HG02798 (cell line): ENCODE data around the gene C16orf96.
"Not testable (repeated sequence)": the region's sequence is repeated elsewhere in the genome, so short reads cannot be mapped to it uniquely, and the experiment has no call there.

Source experiments
- ATAC-seq: cut with Tn5 transposase; IDR thresholded peaks from one replicate; pipeline ENCODE4 v1.9.1; 2021; ENCODE audit warnings: mild to moderate bottlenecking; ENCODE audit not compliant: unreplicated experiment, poor library complexity

Gene C16orf96

DNA sequence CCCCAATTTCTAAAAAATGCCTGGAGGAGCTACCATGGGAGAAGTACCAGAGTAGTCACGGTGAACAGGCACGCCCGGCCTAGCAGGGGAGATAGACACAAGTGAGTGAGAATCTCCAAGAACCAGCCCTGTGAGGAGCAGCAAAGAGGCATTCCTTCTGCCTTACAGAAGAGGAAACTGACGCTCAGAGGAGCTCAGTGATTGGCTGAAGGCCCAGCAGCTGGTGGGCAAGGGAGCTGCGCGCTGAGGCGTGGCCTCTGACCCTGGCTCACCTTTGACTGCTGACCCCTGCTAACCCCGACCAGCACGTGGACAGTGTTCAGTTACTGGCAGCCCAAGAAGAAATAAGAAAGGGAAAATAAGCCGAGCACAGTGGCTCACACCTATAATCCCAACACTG lies 1.8 kb downstream of the C16orf96 start:
- no peak for ATAC-seq

DNA sequence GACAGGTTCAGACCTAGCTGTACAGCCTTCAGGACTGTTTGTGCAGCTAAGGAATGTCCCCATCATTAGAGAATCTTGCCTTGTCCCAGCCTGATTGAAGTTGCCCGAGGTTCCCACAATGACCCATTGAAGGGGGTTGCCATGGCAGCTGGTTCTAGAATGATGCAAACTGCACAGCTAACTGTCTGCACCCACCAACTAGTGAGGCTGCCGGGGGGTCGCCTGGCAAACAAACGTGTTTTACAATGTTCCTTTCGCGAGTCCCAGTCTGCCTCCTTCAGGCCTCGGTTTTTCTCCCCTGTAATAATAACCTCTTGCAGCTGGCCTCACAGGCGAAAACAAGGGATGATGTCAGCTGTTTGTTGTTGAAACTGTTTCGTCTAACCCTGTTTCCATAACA lies 5.5 kb downstream of the C16orf96 start:
- ATAC-seq: no peak

DNA sequence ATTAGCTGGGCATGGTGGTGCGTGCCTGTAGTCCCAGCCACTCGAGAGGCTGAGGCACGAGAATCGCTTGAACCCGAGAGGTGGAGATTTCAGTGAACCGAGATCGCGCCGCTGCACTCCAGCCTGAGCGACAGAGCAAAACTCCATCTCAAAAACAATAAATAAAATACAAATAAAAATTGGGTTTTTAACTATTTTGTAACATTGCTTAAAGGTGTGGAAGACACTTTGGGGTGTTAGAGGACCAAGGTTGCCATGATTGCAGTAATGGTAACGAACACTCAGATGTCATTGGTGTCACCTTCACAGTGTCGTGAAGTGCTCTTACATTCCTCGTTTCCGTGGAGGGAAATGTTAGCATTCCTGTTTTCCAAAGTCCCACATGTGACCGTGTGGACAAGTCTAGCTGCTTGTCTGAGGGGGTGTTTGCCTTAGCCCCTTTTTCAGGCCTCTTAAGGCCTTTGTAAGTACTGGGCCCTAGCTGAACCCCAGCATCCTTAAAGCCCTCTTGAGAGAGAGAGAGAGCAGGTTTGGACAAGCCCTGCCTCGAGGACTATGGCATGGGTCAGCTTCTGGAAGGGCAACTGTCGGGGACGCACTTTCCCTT lies 8.6 kb downstream of the C16orf96 start:
- no peak for ATAC-seq

DNA sequence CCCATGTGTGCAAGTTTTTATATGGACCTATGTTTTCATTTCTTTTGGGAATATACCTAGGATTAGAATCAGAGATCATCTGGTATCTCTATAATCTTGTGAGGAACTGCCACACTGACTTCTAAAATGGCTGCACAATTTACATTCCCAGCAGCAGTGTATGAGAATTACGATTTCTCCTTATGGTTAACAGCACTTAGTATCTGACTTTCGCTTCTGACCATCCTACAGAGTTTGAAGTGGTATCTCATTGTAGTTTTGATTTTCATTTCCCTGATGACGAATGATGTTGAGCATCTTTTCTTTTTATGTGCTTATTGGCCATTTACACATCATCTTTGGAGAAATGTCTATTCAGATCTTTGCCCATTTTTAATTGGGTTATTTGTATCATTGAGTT lies 10.0 kb downstream of the C16orf96 start:
- no peak for ATAC-seq

DNA sequence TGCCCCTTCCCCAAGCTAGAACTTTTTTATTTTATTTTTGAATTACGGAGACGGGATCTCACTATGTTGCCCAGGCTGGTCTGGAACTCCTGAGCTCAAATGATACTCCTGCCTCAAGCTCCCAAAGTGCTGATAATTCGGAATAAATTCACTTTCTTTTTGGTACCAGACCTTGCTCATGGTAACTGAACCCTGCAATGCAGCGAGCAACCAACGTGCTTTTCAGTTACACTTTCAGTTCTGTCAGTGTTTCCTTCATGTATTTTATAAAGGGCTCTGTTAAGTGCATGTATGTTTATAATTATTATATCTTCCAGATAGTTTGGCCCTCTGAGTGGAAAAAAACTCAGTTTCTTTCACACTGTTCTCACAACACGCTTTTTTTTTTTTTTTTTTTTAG lies 13.9 kb downstream of the C16orf96 start:
- ATAC-seq: no peak

DNA sequence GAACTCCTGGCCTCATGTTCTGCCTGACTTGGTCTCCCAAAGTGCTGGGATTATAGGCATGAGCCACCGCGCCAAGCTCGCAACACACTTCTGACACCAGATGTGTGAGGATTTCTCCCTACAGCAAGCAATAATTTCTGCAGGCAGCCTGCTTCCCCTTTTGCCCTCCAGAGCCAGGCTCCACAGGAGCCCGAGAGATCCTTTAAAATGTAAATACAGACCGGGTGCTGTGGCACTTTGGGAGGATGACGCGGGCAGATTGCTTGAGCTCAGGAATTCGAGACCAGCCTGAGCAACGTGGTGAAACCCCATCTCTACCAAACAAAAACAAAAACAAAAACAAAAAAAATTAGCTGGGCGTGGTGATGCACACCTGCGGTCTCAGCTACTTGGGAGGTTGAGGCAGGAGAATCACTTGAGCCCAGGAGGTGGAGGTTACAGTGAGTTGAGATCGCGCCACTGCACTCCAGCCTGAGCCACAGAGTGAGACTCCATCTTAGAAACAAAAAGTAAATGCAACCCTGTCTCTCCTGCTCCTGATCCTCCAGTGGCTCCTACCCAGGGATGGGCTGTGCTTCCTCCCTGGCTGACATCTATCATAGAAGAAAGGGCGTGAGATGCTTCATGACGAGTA lies 14.7 kb downstream of the C16orf96 start:
- ATAC-seq: no peak

DNA sequence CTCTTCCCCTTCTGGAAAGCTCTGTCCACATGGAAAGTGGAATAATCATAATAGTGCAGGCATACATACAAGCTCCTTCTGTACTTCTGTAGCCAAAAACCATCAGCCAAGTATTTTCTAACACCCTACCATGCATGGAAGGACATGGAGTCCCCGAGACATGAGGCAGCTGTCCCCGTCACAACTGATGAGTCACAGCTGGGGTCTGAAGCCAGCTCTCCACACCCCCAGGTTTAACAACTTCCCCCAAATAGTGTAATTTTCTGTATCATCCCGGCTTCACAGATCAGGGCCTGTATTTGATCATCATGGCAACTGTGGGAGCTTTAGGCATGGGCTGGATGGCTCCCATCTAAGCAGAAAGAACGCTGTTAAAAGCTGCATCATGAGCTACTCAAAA lies 16.6 kb downstream of the C16orf96 start:
- ATAC-seq: no peak

DNA sequence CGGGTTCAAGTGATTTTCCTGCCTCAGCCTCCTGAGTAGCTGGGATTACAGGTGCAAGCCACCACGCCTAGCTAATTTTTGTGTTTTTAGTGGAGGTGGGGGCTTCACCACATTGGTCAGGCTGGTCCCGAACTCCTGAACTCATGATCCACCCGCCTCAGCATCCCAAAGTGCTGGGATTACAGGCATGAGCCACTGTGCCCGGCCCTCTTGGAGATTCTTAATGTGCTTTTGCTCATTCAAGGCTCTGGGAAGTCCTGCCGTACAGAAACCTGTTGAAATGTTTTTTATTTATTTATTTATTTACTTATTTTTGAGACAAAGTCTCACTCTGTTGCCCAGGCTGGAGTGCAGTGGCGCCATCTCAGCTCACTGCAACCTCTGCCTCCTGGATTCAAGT lies 17.8 kb downstream of the C16orf96 start:
- ATAC-seq: not testable (repeated sequence)

DNA sequence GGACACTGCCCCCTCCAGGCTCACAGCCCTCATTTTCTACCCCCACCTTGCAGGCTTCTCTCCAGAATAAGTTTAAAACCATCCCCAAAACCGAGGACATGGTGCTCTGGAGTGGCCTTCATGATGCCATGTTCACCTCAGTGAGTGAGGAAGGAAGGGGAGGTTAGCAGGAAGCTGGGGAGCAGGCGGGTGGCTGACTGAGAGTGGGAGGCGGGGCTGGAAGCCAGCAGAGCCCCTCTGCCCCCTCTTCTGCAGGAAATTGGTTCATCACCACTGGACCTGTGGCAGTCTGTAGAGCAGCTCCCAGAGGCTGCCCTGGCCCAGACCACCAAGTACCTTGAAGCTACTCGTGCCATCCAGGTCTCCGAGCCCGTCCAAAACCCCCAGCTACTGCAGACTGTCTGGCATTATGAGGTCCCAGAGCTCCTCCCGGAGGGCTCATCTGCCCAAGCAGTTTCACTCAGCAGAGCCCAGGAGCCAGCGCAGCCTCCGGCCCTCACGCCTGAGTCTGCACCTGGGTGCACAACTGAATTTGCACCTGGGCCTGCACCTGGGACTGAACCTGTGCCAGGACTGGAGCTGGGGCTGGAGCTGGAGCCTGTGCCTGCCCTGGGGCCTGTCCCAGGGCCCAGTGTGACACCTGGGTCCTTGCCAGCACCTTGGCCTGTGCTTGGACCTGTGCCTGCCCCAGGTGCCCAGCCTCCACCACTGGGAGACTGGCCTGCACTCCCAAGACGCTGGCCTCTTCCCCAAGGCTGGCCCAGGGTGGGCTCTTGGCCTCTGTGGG lies 19.0 kb downstream of the C16orf96 start:
- no peak for ATAC-seq

DNA sequence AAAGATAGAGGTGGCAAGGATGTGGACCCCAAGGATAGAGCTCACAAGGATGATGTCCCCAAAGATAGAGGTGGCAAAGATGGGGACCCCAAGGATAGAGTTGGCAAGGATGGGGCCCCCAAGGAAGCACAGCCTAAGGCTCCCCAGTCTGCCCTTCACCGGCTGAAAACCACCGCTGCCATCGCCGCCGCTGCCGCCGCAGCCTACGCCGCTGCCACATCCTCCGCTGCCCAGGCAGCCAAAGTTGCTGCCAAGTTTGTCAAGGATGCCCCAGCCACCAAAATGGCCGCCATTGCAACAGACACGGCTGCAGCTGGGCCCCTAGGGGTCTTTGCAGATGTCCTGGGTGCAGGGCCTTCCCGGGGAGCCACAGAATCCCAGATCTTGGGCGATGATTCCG lies 19.9 kb downstream of the C16orf96 start:
- no peak for ATAC-seq

DNA sequence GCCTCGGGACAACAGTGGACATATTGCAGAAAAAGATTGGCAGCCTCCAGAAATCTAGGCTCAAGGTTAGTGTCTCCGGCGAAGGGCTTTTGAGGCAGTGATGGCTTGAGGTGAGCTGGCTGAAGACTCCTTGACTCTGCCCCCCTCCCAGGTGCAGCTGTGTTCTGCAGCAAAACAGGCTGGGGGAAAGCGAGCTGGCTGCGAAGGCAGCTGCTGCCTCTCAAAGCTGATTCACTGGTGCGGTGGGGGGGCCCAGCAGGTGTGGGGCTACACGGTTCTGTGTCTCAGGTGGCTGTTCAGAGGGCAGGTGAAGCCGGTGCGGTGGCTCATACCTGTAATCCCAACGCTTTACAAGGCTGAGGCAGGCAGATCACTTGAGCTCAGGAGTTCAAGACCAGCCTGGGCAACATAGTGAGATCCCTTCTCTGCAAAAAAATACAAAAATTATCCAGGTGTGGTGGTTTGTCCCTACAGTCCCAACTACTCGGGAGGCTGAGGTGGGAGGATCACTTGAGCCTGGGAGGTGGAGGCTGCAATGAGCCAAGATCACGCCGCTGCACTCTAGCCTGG lies 22.9 kb downstream of the C16orf96 start:
- no peak for ATAC-seq

DNA sequence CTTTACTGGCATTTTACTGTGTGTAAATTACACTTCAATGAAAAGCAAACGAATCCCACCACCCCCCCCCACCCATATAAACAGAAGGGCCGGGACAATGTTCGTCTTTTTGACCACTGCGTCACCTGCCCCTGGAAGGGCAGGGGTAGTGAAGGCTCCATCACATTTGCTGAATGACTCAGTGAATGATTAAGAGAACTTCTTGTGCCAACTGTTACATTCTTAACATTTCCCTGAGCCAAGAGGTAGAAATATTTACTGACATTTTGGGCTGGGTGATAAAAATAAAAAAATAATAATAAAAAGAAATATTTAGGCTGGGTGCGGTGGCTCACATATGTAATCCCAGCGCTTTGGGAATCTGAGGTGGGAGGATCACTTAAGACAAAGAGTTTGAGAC lies 24.1 kb downstream of the C16orf96 start:
- ATAC-seq: no peak

DNA sequence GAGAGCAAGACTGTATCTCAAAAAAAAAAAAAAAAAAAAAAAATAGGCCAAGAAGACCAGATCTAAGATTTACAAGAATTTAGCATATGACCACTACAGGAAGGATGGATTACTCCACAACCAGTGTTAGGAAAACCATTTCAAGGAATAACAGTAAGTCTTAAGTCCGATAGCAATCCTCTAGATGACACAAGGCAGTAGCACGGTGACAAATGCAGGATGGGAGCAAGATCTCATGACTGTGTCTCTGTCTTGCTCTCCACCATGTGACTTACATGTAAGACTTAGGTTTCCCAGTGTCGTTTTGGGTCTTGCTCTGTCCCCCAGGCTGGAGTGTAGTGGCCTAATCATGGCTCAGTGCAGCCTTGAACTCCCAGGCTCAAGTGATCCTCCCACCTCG lies 27.8 kb downstream of the C16orf96 start:
- ATAC-seq: no peak

DNA sequence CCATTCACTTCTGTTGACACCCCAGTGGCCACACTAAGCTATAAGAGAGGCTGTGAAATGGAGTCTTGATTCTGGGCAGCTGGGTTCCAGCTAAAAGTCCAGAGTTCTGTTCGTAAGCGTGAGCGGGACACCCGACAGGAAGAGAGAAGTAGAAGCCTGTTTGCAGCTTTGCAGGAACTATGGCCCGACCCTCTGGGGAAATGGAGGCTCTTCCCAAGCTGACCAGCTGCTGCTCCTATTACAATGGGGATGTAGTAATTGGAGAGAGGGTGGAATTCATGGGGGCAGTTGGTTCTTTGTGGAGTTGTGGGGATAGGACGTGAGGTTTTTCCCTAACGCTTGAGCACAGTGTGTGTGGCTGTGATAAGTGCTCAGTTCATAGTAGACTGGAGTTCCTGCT lies 30.2 kb downstream of the C16orf96 start:
- ATAC-seq: no peak

DNA sequence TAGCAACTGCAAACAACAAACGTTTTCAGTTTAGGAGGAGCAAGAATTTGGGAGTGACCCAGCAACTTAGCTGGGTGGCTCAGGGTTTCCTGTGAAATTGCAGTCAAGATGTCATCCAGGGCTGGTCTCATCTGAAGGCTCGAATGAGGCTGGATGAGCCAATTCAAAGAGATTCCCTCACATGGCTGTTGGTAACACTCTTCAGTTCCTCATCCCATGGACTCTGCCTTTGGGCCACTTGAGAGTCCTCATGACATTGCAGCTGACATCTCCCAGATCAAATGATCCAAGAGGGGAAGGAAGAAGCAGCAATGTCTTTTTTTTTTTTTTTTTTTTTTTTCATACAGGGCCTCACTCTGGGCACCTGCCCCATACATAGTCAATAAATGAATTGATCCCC lies 32.2 kb downstream of the C16orf96 start:
- ATAC-seq: no peak

DNA sequence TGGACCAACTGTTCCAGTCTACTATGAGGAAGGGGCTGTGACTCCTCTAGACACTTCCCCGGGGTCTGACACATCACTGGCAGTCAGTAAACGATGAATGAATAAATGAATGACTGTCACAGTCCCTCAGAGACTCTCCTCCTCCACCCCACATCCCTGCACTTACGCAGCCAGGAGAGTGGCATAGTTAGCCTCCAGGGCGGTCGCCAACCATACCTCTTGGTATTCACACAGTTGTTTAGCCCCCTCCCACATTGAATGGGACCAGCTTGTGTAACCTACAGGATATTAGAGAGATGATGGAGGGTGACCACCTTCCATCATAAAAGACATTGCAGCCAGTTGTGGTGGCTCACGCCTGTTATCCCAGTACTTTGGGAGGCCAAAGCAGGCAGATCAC lies 32.8 kb downstream of the C16orf96 start:
- no peak for ATAC-seq

DNA sequence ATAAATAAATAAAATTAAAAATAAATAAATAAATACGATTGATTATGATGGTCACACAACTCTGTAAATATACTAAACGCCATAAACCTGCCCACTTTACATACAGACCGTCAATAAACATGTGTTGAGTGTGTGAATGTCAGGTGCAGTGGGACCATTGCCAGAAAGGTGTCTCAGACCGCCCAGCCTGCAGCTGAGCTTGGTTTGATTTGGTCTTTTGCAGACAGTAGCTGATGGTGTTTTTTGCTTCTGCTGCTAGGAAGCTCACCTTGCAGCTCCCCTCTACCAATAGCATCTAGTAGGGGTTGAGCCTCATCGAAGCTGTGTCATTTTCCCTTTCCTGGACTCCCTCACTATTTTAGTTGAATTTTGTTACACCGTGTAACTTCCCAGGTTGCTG lies 35.1 kb downstream of the C16orf96 start:
- ATAC-seq: no peak

DNA sequence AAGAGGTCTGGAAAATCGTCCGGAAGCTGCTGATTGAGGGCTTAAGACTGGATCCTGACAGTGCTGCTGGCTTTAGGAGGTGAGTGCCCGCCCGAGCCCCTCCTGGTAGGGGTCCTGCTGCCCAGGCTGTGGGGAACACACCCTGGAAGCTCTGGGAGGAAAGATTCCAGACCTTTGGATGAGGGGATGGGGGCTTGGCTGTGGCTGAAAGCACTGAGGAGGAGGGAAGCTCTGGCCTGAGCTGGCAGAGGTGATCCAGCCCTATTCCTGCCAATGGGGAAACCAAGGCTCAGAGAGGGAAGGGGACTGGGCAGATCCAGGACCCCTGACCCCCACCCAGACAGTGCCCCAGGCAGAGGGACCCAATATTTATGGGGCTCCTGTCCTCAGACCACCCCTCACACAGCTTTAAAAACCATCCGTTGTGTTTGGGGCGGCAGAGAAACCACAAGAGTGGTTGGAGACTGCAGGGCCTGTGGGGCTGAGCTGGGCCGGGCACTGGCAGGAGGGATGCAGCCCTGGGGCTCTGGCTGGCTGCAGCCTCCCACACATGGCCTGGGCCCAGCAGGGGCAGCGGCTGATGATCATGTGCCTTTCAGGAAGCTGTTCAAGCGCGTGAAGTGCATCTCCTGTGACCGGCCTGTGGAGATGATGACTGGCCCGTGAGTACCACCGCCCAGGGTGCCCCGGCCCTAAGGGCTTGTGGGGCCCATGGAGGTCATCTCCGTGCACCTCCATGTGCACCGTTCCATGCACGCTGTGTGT lies 35.7 kb downstream of the C16orf96 start:
- ATAC-seq: no peak

DNA sequence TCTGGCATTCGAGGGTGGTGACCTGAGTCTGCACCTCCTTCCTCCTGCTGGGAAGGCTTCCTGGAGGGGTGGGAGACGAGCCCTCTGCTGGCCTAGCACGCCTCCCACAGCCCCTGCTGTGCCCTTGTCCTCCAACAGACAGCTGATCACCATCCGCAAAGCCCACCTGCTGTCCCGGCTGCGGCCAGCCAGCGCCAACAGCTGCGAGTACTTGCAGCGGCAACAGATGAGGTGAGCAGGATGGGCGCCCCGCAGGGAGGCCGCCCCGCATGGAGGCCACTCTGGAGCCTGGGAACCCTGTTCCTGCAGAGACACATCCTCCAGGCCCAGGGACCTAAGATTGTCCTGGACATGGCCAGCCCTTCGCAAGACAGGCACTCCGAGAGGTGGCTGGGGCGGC lies 36.9 kb downstream of the C16orf96 start:
- ATAC-seq: no peak
